SU-DHL-6 (cell line): ENCODE data around the gene SALL3.
"Not testable (repeated sequence)": the region's sequence is repeated elsewhere in the genome, so short reads cannot be mapped to it uniquely, and the experiment has no call there.

ENCODE experiments used
- H2AFZ ChIP-seq: fragments of 200-600 bp; sonication (generic); 2 replicates; pipeline ENCODE4 v1.6.1; 2014; ENCODE audit warnings: low read depth, mild to moderate bottlenecking, moderate library complexity, mixed read lengths, antibody characterized with exemption, low read length; ENCODE audit not compliant: severe bottlenecking
- H3F3A ChIP-seq: fragments of 200-600 bp; shearing (Covaris generic); 2 replicates; pipeline ENCODE4 v1.6.0; 2016; ENCODE audit warnings: antibody characterized with exemption, mild to moderate bottlenecking; ENCODE audit not compliant: insufficient read depth
- H3K27ac ChIP-seq: fragments of 200-600 bp; sonication (generic); 2 replicates; pipeline ENCODE4 v1.5.1; 2016; ENCODE audit warnings: low read depth, mild to moderate bottlenecking, low read length, moderate library complexity, mixed read lengths
- H3K27me3 ChIP-seq: fragments of 200-600 bp; sonication (generic), shearing (Covaris generic); 2 replicates; pipeline ENCODE4 v1.6.0; 2014; ENCODE audit warnings: mild to moderate bottlenecking, low read length
- H3K36me3 ChIP-seq: fragments of 200-600 bp; sonication (generic); 2 replicates; pipeline ENCODE4 v1.6.1; 2014; ENCODE audit warnings: mild to moderate bottlenecking, low read length, mixed read lengths
- H3K4me2 ChIP-seq: fragments of 300-600, 200-600 bp; shearing (Covaris generic), sonication (generic); 2 replicates; pipeline ENCODE4 v1.6.0; 2014; ENCODE audit warnings: low read length, low read depth, mild to moderate bottlenecking; ENCODE audit not compliant: poor library complexity, severe bottlenecking
- H3K4me3 ChIP-seq: fragments of 200-600 bp; sonication (generic); 2 replicates; pipeline ENCODE4 v1.5.1; 2014; ENCODE audit warnings: antibody characterized with exemption, low read length, mild to moderate bottlenecking, mixed read lengths; ENCODE audit not compliant: insufficient read depth, poor library complexity, severe bottlenecking
- H3K79me2 ChIP-seq: fragments of 200-600 bp; sonication (generic); 2 replicates; pipeline ENCODE4 v1.6.1; 2014; ENCODE audit warnings: mild to moderate bottlenecking, low read length, moderate library complexity; ENCODE audit not compliant: insufficient read depth
- H3K9ac ChIP-seq: fragments of 200-600 bp; sonication (generic); 2 replicates; pipeline ENCODE4 v1.7.0; 2014; ENCODE audit warnings: mild to moderate bottlenecking, low read length
- H3K9me2 ChIP-seq: fragments of 200-600 bp; sonication (generic); replicated peaks from 2 replicates; pipeline ENCODE4 v1.6.1; 2014; ENCODE audit warnings: low read length; ENCODE audit not compliant: insufficient read depth
- H3K9me3 ChIP-seq: fragments of 200-600 bp; sonication (generic); 2 replicates; pipeline ENCODE4 v1.6.1; 2014; ENCODE audit warnings: low read length, mixed read lengths; ENCODE audit not compliant: insufficient read depth
- H4K20me1 ChIP-seq: fragments of 200-600 bp; sonication (generic); 2 replicates; pipeline ENCODE4 v1.6.1; 2014; ENCODE audit warnings: low read depth, mild to moderate bottlenecking, antibody characterized with exemption, low read length, moderate library complexity, mixed read lengths
- EZH2phosphoT487 ChIP-seq: fragments of 200-600 bp; sonication (generic), shearing (Covaris generic); conservative IDR thresholded peaks from 2 replicates; pipeline ENCODE4 v1.6.1; 2018; ENCODE audit warnings: mild to moderate bottlenecking, antibody characterized with exemption, low read length, moderate library complexity, mixed read lengths
- TF ChIP-seq, protein P1 (sequence below): fragments of 200-600 bp; sonication (generic); IDR thresholded peaks from one replicate; pipeline ENCODE4 v1.5.1; 2017; ENCODE audit warnings: antibody characterized with exemption, mild to moderate bottlenecking, low read length, moderate library complexity; ENCODE audit not compliant: insufficient read depth, poor library complexity, severe bottlenecking

Gene SALL3

DNA sequence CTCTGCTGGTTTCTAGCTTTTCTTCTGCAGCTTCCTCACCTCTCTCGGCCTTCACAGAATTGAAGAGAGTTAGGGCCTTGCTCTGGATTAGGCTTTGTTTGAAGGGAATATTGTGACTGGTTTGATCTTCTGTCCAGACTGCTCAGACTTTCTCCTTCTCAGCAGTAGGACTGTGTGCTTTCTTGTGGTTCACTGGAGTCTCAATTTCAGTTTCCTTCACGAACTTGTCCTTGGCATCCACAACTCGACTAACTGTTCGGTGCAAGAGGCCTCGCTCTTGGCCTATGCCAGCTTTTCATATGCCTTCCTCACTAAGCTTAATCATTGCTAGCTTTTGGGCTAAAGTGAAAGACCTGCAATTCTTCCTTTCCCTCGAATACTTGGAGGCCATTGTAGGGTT lies 18.9 kb upstream of the SALL3 start:
- no peak overlapping the region for H3K9ac ChIP-seq
- H3K27me3 ChIP-seq: no peaks in the 10 kb centered on the region
- H3K4me3 ChIP-seq: no peak overlapping the region
- no peak overlapping the region for H3K27ac ChIP-seq
- H3K36me3 ChIP-seq: no peaks in the 10 kb centered on the region
- no peaks in the 10 kb centered on the region for H3F3A ChIP-seq
- no peak overlapping the region for H2AFZ ChIP-seq
- H4K20me1 ChIP-seq: no peaks in the 10 kb centered on the region
- H3K9me2 ChIP-seq: no peaks in the 10 kb centered on the region
- TF ChIP-seq EZH2phosphoT487: no peak
- TF ChIP-seq, protein P1, sequence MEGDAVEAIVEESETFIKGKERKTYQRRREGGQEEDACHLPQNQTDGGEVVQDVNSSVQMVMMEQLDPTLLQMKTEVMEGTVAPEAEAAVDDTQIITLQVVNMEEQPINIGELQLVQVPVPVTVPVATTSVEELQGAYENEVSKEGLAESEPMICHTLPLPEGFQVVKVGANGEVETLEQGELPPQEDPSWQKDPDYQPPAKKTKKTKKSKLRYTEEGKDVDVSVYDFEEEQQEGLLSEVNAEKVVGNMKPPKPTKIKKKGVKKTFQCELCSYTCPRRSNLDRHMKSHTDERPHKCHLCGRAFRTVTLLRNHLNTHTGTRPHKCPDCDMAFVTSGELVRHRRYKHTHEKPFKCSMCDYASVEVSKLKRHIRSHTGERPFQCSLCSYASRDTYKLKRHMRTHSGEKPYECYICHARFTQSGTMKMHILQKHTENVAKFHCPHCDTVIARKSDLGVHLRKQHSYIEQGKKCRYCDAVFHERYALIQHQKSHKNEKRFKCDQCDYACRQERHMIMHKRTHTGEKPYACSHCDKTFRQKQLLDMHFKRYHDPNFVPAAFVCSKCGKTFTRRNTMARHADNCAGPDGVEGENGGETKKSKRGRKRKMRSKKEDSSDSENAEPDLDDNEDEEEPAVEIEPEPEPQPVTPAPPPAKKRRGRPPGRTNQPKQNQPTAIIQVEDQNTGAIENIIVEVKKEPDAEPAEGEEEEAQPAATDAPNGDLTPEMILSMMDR: no peak
- no peak overlapping the region for H3K4me2 ChIP-seq
- H3K79me2 ChIP-seq: no peaks in the 10 kb centered on the region
- 0 out of 2 replicates have a peak, but pooled peaks cover 5% of the 10 kb centered on the region for H3K9me3 ChIP-seq

DNA sequence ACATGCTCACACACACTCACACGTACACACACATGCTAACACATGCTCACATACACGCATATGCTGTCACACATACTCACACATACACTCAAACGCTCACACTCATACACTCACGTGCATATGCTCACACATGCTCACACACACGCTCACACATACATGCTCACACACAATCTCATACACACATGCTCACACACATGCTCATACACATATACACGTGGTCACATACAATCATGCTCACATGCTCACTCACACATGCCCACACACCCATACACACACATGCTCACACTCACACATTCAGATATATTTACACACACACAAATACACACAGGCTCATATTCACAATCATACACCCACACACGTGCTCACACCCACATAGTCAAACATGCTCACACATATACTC lies 17.5 kb upstream of the SALL3 start:
- Histone ChIP-seq H3F3A (no peaks in the 10 kb centered on the region), H3K27ac (no peak overlapping the region), H3K27me3 (no peaks in the 10 kb centered on the region), H3K9ac (no peak overlapping the region), H3K9me3 (0 out of 2 replicates have a peak, but pooled peaks cover 5% of the 10 kb centered on the region), H3K79me2 (no peaks in the 10 kb centered on the region), H3K36me3 (no peaks in the 10 kb centered on the region), H3K4me2 (no peak overlapping the region), H2AFZ (no peak overlapping the region), H4K20me1 (no peaks in the 10 kb centered on the region), H3K4me3 (no peak overlapping the region), H3K9me2 (no peaks in the 10 kb centered on the region)
- no peak for TF ChIP-seq EZH2phosphoT487
- TF ChIP-seq, protein P1: no peak

DNA sequence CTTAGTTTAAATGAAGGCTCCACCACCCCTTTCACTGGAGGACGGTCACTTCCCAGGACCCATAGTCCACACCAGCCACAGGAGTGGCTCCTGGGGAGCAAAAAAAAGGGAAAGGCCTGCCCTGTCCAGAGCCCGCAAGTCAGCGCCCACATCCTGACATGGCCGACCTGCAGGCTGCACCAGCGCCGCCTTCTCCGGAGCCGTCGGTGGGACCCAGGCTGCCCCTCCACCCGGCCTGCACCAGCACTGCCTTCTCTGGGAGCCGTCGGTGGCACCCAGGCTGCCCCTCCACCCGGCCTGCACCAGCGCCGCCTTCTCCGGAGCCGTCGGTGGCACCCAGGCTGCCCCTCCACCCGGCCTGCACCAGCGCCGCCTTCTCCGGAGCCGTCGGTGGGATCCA lies 14.9 kb upstream of the SALL3 start:
- not testable (repeated sequence) for H2AFZ ChIP-seq, H3K27me3 ChIP-seq, H4K20me1 ChIP-seq, H3K9me2 ChIP-seq, H3F3A ChIP-seq, H3K4me3 ChIP-seq, H3K27ac ChIP-seq, H3K9me3 ChIP-seq, H3K79me2 ChIP-seq, H3K4me2 ChIP-seq, H3K9ac ChIP-seq, H3K36me3 ChIP-seq

DNA sequence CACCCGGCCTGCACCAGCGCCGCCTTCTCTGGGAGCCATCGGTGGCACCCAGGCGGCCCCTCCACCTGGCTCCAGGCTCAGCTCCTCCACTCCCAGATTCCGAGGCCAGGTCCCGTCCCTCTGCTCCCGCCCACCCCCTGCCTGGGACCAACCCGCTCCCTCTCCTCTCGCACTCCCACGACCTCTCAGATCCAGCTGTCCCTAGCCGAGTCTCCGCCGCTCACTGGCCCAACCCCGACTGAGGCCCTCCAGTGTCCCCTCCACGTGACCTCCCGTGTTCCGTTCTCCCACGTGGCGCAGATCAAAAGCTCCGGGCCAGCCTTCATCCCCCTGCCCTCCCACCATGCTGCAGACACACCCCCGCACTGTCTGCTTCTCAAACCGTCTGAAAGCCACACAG lies 14.4 kb upstream of the SALL3 start:
- 0 out of 2 replicates have a peak, but pooled peaks cover 5% of the 10 kb centered on the region for H3K9me3 ChIP-seq
- no peak overlapping the region for H3K4me3 ChIP-seq
- H3K79me2 ChIP-seq: no peaks in the 10 kb centered on the region
- no peaks in the 10 kb centered on the region for H3K27me3 ChIP-seq
- H2AFZ ChIP-seq: no peak overlapping the region
- H4K20me1 ChIP-seq: no peaks in the 10 kb centered on the region
- no peak for TF ChIP-seq EZH2phosphoT487
- TF ChIP-seq, protein P1: no peak
- H3K36me3 ChIP-seq: no peaks in the 10 kb centered on the region
- H3K4me2 ChIP-seq: no peak overlapping the region
- H3F3A ChIP-seq: no peaks in the 10 kb centered on the region
- no peak overlapping the region for H3K9ac ChIP-seq
- no peaks in the 10 kb centered on the region for H3K9me2 ChIP-seq
- H3K27ac ChIP-seq: no peak overlapping the region
